HG02610 (cell line): ENCODE measurements around the gene FOXP2.

Source experiments
- ATAC-seq: cut with Tn5 transposase; IDR thresholded peaks from one replicate; pipeline ENCODE4 v1.9.1; 2021; ENCODE audit warnings: mild to moderate bottlenecking, moderate library complexity; ENCODE audit not compliant: unreplicated experiment

The FOXP2 gene

GRCh38 chr7:114708646-114709045, 294.0 kb downstream of the FOXP2 start:
- no peak for ATAC-seq

GRCh38 chr7:114710499-114710898, 295.9 kb downstream of the FOXP2 start:
- ATAC-seq: no peak

- no peak for ATAC-seq
These were observed 296.6 kb downstream of the FOXP2 start for GRCh38 chr7:114711241-114711640.

GRCh38 chr7:114715907-114716306, 301.3 kb downstream of the FOXP2 start:
- no peak for ATAC-seq

GRCh38 chr7:114718861-114719260, 304.2 kb downstream of the FOXP2 start:
- ATAC-seq: peak; percentile 36

GRCh38 chr7:114720725-114721124, 306.1 kb downstream of the FOXP2 start:
- no peak for ATAC-seq

GRCh38 chr7:114722562-114722961, 307.9 kb downstream of the FOXP2 start:
- no peak for ATAC-seq

GRCh38 chr7:114723308-114723707, 308.7 kb downstream of the FOXP2 start:
- ATAC-seq: no peak

- no peak for ATAC-seq
These were observed 325.5 kb downstream of the FOXP2 start for GRCh38 chr7:114740095-114740494.

GRCh38 chr7:114740941-114741340, 326.3 kb downstream of the FOXP2 start:
- no peak for ATAC-seq

- ATAC-seq: no peak
These were observed 327.3 kb downstream of the FOXP2 start for GRCh38 chr7:114741911-114742310.
